Neuronal stem cell (in vitro differentiated cells): ENCODE data around the gene GABPB2. TPM values are rescaled to one million over a fixed set of nuclear protein-coding genes. Genes with fewer than 3 reads are reported as not detected.

Experiments
- DNase-seq: peaks from one replicate; pipeline ENCODE4 v3.0.0-alpha.2; 2013; ENCODE audit warnings: low spot score
- H2AFZ ChIP-seq: one replicate; pipeline ENCODE4 v1.6.1; 2013; ENCODE audit warnings: mild to moderate bottlenecking, low read length, inconsistent platforms
- H2AK5ac ChIP-seq: 2 replicates; pipeline ENCODE4 v1.6.1; 2013; ENCODE audit warnings: low read depth, mild to moderate bottlenecking, inconsistent platforms, low read length, moderate library complexity, mixed read lengths
- H2BK120ac ChIP-seq: 2 replicates; pipeline ENCODE4 v1.6.1; 2013; ENCODE audit warnings: low read depth, mild to moderate bottlenecking, inconsistent platforms, low read length, moderate library complexity, mixed read lengths
- H2BK12ac ChIP-seq: one replicate; pipeline ENCODE4 v1.6.1; 2013; ENCODE audit warnings: low read length, inconsistent platforms
- H2BK15ac ChIP-seq: 2 replicates; pipeline ENCODE4 v1.6.1; 2013; ENCODE audit warnings: mild to moderate bottlenecking, low read length, inconsistent platforms, mixed read lengths
- H2BK5ac ChIP-seq: one replicate; pipeline ENCODE4 v1.6.1; 2013; ENCODE audit warnings: inconsistent platforms, mild to moderate bottlenecking, low read length, moderate library complexity
- H3K14ac ChIP-seq: one replicate; pipeline ENCODE4 v1.6.1; 2013; ENCODE audit warnings: low read length, inconsistent platforms
- H3K18ac ChIP-seq: 2 replicates; pipeline ENCODE4 v1.6.1; 2013; ENCODE audit warnings: low read length, inconsistent platforms
- H3K23ac ChIP-seq: 2 replicates; pipeline ENCODE4 v1.6.1; 2013; ENCODE audit warnings: low read depth, mild to moderate bottlenecking, mixed read lengths, low read length, inconsistent platforms; ENCODE audit not compliant: poor library complexity
- H3K27ac ChIP-seq: replicated peaks from 3 replicates; pipeline ENCODE4 v1.5.1; 2013; ENCODE audit warnings: low read length, inconsistent platforms
- H3K27me3 ChIP-seq, 3 experiments: 2 replicates each; pipeline ENCODE4 v1.6.1; 2013; ENCODE audit warnings: low read length in 3 of 3, mild to moderate bottlenecking in 2 of 3, inconsistent platforms in 1 of 3, low read depth in 1 of 3, mixed read lengths in 1 of 3, moderate library complexity in 1 of 3; ENCODE audit not compliant: control insufficient read depth in 3 of 3, insufficient read depth in 3 of 3
- H3K36me3 ChIP-seq, 2 donors: replicated peaks in 1 of 2; 2 replicates each; pipeline ENCODE4 v1.6.1; 2013; ENCODE audit warnings: low read length in 2 of 2; ENCODE audit not compliant: control insufficient read depth in 2 of 2, insufficient read depth in 2 of 2
- H3K4ac ChIP-seq: 2 replicates; pipeline ENCODE4 v1.6.1; 2013; ENCODE audit warnings: inconsistent platforms, mild to moderate bottlenecking, low read length, moderate library complexity
- H3K4me1 ChIP-seq, 2 donors: 1 replicate in 1 of 2; 2 replicates in 1 of 2; pipeline ENCODE4 v1.6.1; 2013; ENCODE audit warnings: low read length in 2 of 2, low read depth in 1 of 2; ENCODE audit not compliant: control insufficient read depth in 2 of 2, insufficient read depth in 1 of 2
- H3K4me2 ChIP-seq: one replicate; pipeline ENCODE4 v1.6.1; 2013; ENCODE audit warnings: mild to moderate bottlenecking, low read length, inconsistent platforms; ENCODE audit not compliant: insufficient read depth, poor library complexity, severe bottlenecking
- H3K4me3 ChIP-seq, 2 donors: 2 replicates each; pipeline ENCODE4 v1.5.1; 2013; ENCODE audit warnings: low read length in 2 of 2, mild to moderate bottlenecking in 2 of 2, inconsistent platforms in 1 of 2, moderate library complexity in 1 of 2
- H3K79me1 ChIP-seq: one replicate; pipeline ENCODE4 v1.6.1; 2013; ENCODE audit warnings: low read depth, mild to moderate bottlenecking, inconsistent platforms, low read length, moderate library complexity
- H3K9ac ChIP-seq: one replicate; pipeline ENCODE4 v1.6.1; 2013; ENCODE audit warnings: mild to moderate bottlenecking, low read depth, low read length, inconsistent platforms; ENCODE audit not compliant: poor library complexity
- H3K9me3 ChIP-seq, 2 donors: replicated peaks in 1 of 2; 2 replicates each; pipeline versions ENCODE3 to v1.6.1; 2013; ENCODE audit warnings: low read length in 2 of 2, mild to moderate bottlenecking in 2 of 2, inconsistent platforms in 1 of 2, low read depth in 1 of 2, mixed read lengths in 1 of 2, moderate library complexity in 1 of 2; ENCODE audit not compliant: control insufficient read depth in 2 of 2, insufficient read depth in 1 of 2
- H4K8ac ChIP-seq: one replicate; pipeline ENCODE4 v1.6.1; 2013; ENCODE audit warnings: low read depth, mild to moderate bottlenecking, inconsistent platforms, low read length, moderate library complexity
- H4K91ac ChIP-seq: one replicate; pipeline ENCODE4 v1.6.1; 2013; ENCODE audit warnings: low read length, low read depth, mild to moderate bottlenecking, inconsistent platforms; ENCODE audit not compliant: poor library complexity
- WGBS, 2 donors: extraction: QIAGEN DNeasy Blood & Tissue Kit; methylation state at CpG; one replicate each; pipeline ENCODE4 v1.1.7; 2013; ENCODE audit warnings: missing lambda C conversion rate in 2 of 2, mixed read lengths in 1 of 2; ENCODE audit not compliant: insufficient read length in 2 of 2, insufficient replicate concordance in 1 of 2; ENCODE audit errors: extremely low coverage in 2 of 2; 5-methylcytosine and 5-hydroxymethylcytosine counted together
- polyA plus RNA-seq, 2 experiments: library from polyadenylated mRNA; stranded (reverse); fragments of 200-250 nt; gene quantifications; one replicate each; pipeline ENCODE4 v1.2.3, GENCODE V29; 2013

Gene GABPB2
- polyA plus RNA-seq (2013, experiment 1 of 2), result 2.4 TPM
- 2.6 TPM for polyA plus RNA-seq (2013, experiment 2 of 2)

- peak within 1 kb of the TSS; percentile 97 for H3K27ac ChIP-seq
- WGBS, 2 donors, result no CpG with 5 or more reads among the region's 50 CpGs
- H2BK12ac ChIP-seq, result no peak within 1 kb of the TSS
- no peak within 1 kb of the TSS for H2AK5ac ChIP-seq
- peak within 1 kb of the TSS; percentile 56 for H2AFZ ChIP-seq
- DNase-seq, result peak; percentile 82
- H3K4me1 ChIP-seq, result peaks cover 0 to 1% of the 10 kb centered on the region in 2 donors
- peak within 1 kb of the TSS; percentile 41 to 83 for H3K4me3 ChIP-seq
- peak within 1 kb of the TSS; percentile 39 for H3K14ac ChIP-seq
- no peak within 1 kb of the TSS for H2BK15ac ChIP-seq
- peak within 1 kb of the TSS; percentile 58 for H3K23ac ChIP-seq
- peaks cover 11 to 55% of the 10 kb centered on the region in 2 donors for H3K36me3 ChIP-seq
- H3K9ac ChIP-seq, result peak within 1 kb of the TSS; percentile 94
- H3K4me2 ChIP-seq, result peak within 1 kb of the TSS; percentile 83
- no peaks in the 10 kb centered on the region for H3K79me1 ChIP-seq
- no peaks in the 10 kb centered on the region for H3K27me3 ChIP-seq
- no peak within 1 kb of the TSS for H2BK120ac ChIP-seq
- peak within 1 kb of the TSS; percentile 99 for H3K18ac ChIP-seq
- H3K4ac ChIP-seq, result peak within 1 kb of the TSS; percentile 32
- H2BK5ac ChIP-seq, result no peak within 1 kb of the TSS
- peak within 1 kb of the TSS; percentile 83 for H4K8ac ChIP-seq
- H3K9me3 ChIP-seq, result peaks cover 0 to 4% of the 10 kb centered on the region in 2 donors
- no peak within 1 kb of the TSS for H4K91ac ChIP-seq
Measured at GRCh38 chr1:151070474-151071276, at the start of gene GABPB2. TSS of gene GABPB2 (plus strand) at chr1:151070761. CDS start at chr1:151088190, 17,429 bp downstream.

DNA sequence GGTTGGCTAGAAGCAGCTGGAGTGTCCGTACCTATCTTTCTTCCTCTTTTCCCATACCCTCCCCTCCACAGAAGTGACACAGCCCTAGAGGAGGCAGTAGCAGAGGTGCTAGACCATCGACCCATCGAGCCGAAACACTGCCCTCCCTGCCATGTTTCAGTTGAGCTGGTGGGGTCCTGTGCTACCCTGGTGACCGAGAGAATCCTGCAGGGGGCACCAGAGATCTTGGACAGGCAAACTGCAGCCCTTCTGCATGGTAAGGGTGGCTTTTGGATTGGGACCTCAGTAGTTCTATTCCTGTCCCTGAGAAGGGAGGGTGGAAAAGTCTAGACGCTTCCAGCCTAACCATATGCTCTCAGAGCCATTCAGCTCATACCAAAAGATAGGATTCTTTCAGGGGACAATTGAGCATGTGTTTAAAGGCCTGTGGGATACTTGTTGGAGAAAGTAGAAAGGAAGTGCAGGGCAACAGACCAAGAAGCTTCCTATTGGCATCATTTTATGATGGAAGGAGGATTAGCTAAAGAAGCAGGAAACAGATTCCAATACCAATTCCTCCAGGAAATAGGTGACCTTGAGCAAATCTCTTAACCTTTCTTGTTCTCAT is 45.9 kb upstream of the GABPB2 start:
- WGBS, 2 donors, result no CpG with 5 or more reads among the region's 6 CpGs
- H3K27ac ChIP-seq, result no peak overlapping the region
- no peak overlapping the region for H2BK12ac ChIP-seq

GRCh38 chr1:151026460-151026859 is 44.1 kb upstream of the GABPB2 start:
- Histone ChIP-seq H2BK120ac (no peak overlapping the region), H3K79me1 (no peaks in the 10 kb centered on the region), H3K18ac (no peak overlapping the region), H2BK5ac (no peak overlapping the region), H2BK12ac (no peak overlapping the region), H3K4me3 (no peak overlapping the region), H3K4ac (no peak overlapping the region), H4K8ac (no peak overlapping the region), H2BK15ac (no peak overlapping the region), H3K36me3 (peaks cover 15 to 61% of the 10 kb centered on the region in 2 donors), H3K23ac (no peak overlapping the region), H3K14ac (no peak overlapping the region), H3K4me2 (no peak overlapping the region), H3K9ac (no peak overlapping the region), H3K9me3 (no peaks in the 10 kb centered on the region), H3K27me3 (no peaks in the 10 kb centered on the region), H3K4me1 (no peaks in the 10 kb centered on the region), H4K91ac (no peak overlapping the region), H2AFZ (no peak overlapping the region), H3K27ac (no peak overlapping the region), H2AK5ac (no peak overlapping the region)
- no peak for DNase-seq

More for the DNA sequence above, 45.9 kb upstream of the GABPB2 start:
- peak; percentile 55 for DNase-seq
- Histone ChIP-seq H2BK15ac (no peak overlapping the region), H3K9me3 (no peaks in the 10 kb centered on the region), H3K36me3 (peaks cover 13 to 44% of the 10 kb centered on the region in 2 donors), H3K4me1 (no peaks in the 10 kb centered on the region), H4K91ac (no peak overlapping the region), H3K27me3 (no peaks in the 10 kb centered on the region), H2AFZ (no peak overlapping the region), H2BK120ac (no peak overlapping the region), H4K8ac (no peak overlapping the region), H2AK5ac (no peak overlapping the region), H3K18ac (no peak overlapping the region), H3K4ac (no peak overlapping the region), H3K4me2 (no peak overlapping the region), H3K79me1 (no peaks in the 10 kb centered on the region), H3K23ac (no peak overlapping the region), H3K14ac (no peak overlapping the region), H2BK5ac (no peak overlapping the region), H3K4me3 (no peak overlapping the region), H3K9ac (no peak overlapping the region)

GRCh38 chr1:151032164-151032563 is 38.4 kb upstream of the GABPB2 start:
- H3K27ac ChIP-seq, result no peak overlapping the region
- H2BK5ac ChIP-seq, result no peak overlapping the region
- no peak overlapping the region for H2AFZ ChIP-seq
- no peak overlapping the region for H2BK15ac ChIP-seq
- no peak overlapping the region for H4K8ac ChIP-seq
- no peak overlapping the region for H4K91ac ChIP-seq
- H2BK12ac ChIP-seq, result no peak overlapping the region
- H3K18ac ChIP-seq, result no peak overlapping the region
- no peak overlapping the region for H3K4ac ChIP-seq
- no peak overlapping the region for H3K9ac ChIP-seq
- DNase-seq, result no peak
- no peak overlapping the region for H2BK120ac ChIP-seq
- no peak overlapping the region for H3K4me2 ChIP-seq
- H3K9me3 ChIP-seq, result no peaks in the 10 kb centered on the region
- H3K27me3 ChIP-seq, result no peaks in the 10 kb centered on the region
- WGBS, 2 donors, result no CpG with 5 or more reads among the region's 8 CpGs
- peak overlapping the region; percentile 89 for H3K14ac ChIP-seq
- H3K79me1 ChIP-seq, result no peaks in the 10 kb centered on the region
- H3K4me1 ChIP-seq, result no peaks in the 10 kb centered on the region
- peaks cover 19 to 65% of the 10 kb centered on the region in 2 donors for H3K36me3 ChIP-seq
- H3K4me3 ChIP-seq, result no peak overlapping the region
- no peak overlapping the region for H2AK5ac ChIP-seq
- H3K23ac ChIP-seq, result no peak overlapping the region
